Heart left ventricle (tissue), 16 donors: ENCODE results near the gene CEBPA. TPM values are rescaled to one million over a fixed set of nuclear protein-coding genes. Genes with fewer than 3 reads are reported as not detected.
A peak's percentile ranks its signal among the peaks of the same experiment; 100 is the strongest.

ENCODE experiments used
- ATAC-seq, 4 donors: fragments of 200-7000 bp; cut with Tn5 transposase; one replicate each; pipeline ENCODE4 v1.9.1; 2020 to 2022; ENCODE audit warnings: moderate library complexity in 4 of 4, mild to moderate bottlenecking in 3 of 4, moderate number of reproducible peaks in 1 of 4
- DNase-seq, 5 donors: peaks; one replicate each; pipeline ENCODE4 v3.0.0-alpha.2; 2020
- H3K27ac ChIP-seq, 12 donors: fragments of 200-600 bp; sonication (generic) in 4 of 12; one replicate each; pipeline versions ENCODE4 v1.5.0 to v1.8.0; 2016 to 2022; ENCODE audit warnings: mild to moderate bottlenecking in 2 of 12
- H3K27me3 ChIP-seq, 9 donors: fragments of 200-600 bp; sonication (generic) in 2 of 9; one replicate each; pipeline versions ENCODE4 v1.5.1 to v1.8.0; 2016 to 2022; ENCODE audit warnings: mild to moderate bottlenecking in 3 of 9
- H3K36me3 ChIP-seq, 9 donors: fragments of 200-600 bp; sonication (generic) in 2 of 9; one replicate each; pipeline versions ENCODE4 v1.5.0 to v1.8.0; 2018 to 2022; ENCODE audit warnings: mild to moderate bottlenecking in 2 of 9
- H3K4me1 ChIP-seq, 12 donors: fragments of 200-600 bp; sonication (generic) in 4 of 12; one replicate each; pipeline versions ENCODE4 v1.5.0 to v1.8.0; 2016 to 2022; ENCODE audit warnings: mild to moderate bottlenecking in 3 of 12
- H3K4me3 ChIP-seq, 12 donors: fragments of 200-600 bp; sonication (generic) in 4 of 12; one replicate each; pipeline versions ENCODE4 v1.5.0 to v1.8.0; 2017 to 2022; ENCODE audit warnings: mild to moderate bottlenecking in 9 of 12, moderate library complexity in 4 of 12
- H3K9me3 ChIP-seq, 12 donors: fragments of 200-600 bp; sonication (generic) in 4 of 12; one replicate each; pipeline versions ENCODE4 v1.5.0 to v1.8.0; 2016 to 2022; ENCODE audit warnings: mild to moderate bottlenecking in 1 of 12
- CTCF ChIP-seq, 12 donors: fragments of 200-600 bp; sonication (generic) in 4 of 12; IDR thresholded peaks; one replicate each; pipeline versions ENCODE4 v1.5.0 to v1.8.0; 2018 to 2022; ENCODE audit warnings: antibody characterized with exemption in 12 of 12, mild to moderate bottlenecking in 5 of 12
- POLR2A ChIP-seq, 2 donors: fragments of 450-650 bp; IDR thresholded peaks; one replicate each; pipeline ENCODE4 v1.6.1; 2017; ENCODE audit warnings: antibody characterized with exemption in 2 of 2, mild to moderate bottlenecking in 2 of 2, moderate library complexity in 2 of 2
- WGBS, 4 donors: extraction: QIAGEN DNeasy Blood & Tissue Kit in 2 of 4; methylation state at CpG; one replicate each; pipeline versions ENCODE4 v1.1.5 to v1.1.7; 2013 to 2018; 5-methylcytosine and 5-hydroxymethylcytosine counted together
- intact Hi-C, 10 donors: fragments of 100-400 bp; cut with DNase I; formaldehyde crosslinking; loops; one replicate each; pipeline versions ENCODE4 v1.11.1 to v1.14.2; 2022
- polyA plus RNA-seq, 2 donors: library from polyadenylated mRNA; stranded (reverse); fragments of 200-250 nt; gene quantifications; one replicate each; pipeline ENCODE4 v1.2.3, GENCODE V29; 2013
- total RNA-seq, 9 donors: library from RNA; depleted of rRNA in 2 of 9; stranded (reverse); fragments of >200 nt in 2 of 9; fragmentation: NEBNext Ultra II Directional in 3 of 9; extraction: Animal tissue kit (Norgen Biotek cat#: 25700) in 3 of 9; gene quantifications; one replicate each; pipeline versions ENCODE4 v1.1.0 to v1.2.4, GENCODE V29; 2016 to 2023
- donor health status: ischemic (EF 13 %, LVEDD 7.1; RV severe dilation, severe dysfunction).
- donor health status: healthy with polysubstance abuse.
- donor health status: DM: no; HTN: yes; CAD: no.
- donor health status: DM: no; HTN: no; CAD: no.
- donor health status: ischemic (EF 25% LVEDD 6.9; RV normal size, moderate dysfunction).
- donor health status: ischemic (EF 25% LVEDD 5.7; RV mildly dilated, moderate dysfunction).
- donor health status: healthy.
- donor health status: DM: yes; HTN: yes; CAD: no.
- donor health status: ischemic (EF 35%, LVEDD 5.7; RV mildly dilated, moderate dysfunction).
- donor health status: nonischemic (EF 11% LVEDD 7.7; RV severe dilation, severe dysfunction).
- donor health status: DM: yes; HTN: yes; CAD: no.
- donor health status: PGD.
- donor health status: ischemic (EF 29% LVEDD 5.4; RV normal size, mild dysfunction).
- donor health status: nonischemic (EF 23%, LVEDD 6.1; RV moderate dilation, normal function).

The CEBPA gene
- total and polyA plus RNA-seq, 11 donors = 0.69 to 40.1 (median 2.5) TPM

DNA sequence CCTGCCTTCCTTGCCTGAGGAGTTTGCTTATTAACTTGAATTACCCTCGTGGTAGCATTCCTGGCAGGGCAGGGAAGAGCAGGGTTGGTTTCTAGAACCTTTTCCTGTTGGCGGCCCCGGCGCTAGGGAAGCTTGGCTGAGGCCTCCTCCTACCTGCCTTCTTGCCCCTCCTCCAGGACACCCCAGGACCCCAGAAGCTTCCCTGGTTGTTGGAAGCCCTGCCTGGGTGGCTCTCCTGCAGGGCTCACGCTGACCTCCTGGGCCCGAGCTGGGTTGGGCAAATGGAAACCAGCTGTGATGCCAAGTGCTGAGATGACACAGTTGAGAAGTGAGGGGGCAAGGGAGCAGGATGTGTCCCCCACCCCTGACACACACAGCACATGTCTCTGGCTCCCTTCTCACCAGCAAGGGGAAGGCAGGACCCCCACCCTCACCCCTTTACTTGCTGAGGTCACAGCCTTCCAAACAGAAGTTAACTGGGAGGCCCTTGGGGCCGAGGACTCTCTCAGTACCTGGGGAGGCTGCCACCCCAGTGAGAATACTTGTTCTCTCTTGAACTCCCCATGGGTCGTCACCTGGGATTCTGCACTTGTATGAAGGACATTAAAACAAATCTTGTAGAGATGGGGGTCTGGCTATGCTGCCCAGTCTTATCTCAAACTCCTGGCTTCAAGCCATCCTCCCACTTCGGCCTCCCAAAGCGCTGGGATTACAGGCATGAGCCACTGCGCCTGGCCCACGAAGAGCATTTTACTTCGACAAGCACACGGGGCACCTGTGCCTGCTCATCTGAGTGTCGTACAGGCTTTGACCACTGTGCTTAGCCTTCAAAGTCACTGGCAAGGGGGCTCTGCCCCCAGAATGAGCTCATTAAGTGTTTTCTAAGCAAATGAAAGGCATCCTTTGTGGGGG lies 10.5 kb downstream of the CEBPA start:
- no peak for TF ChIP-seq CTCF (IDR thresholded peaks at IDR 0.05)
- TF ChIP-seq POLR2A (IDR thresholded peaks at IDR 0.05) = no peak
- H3K4me1 ChIP-seq = peaks cover 0 to 26% (median 0%) of the 10 kb centered on the region in 12 donors
- peak in 1 of 5 donors; percentile 17 for DNase-seq
- no peak overlapping the region for H3K4me3 ChIP-seq
- H3K9me3 ChIP-seq = peaks cover 0 to 25% (median 13%) of the 10 kb centered on the region in 12 donors
- H3K36me3 ChIP-seq = no peaks in the 10 kb centered on the region
- ATAC-seq = no peak
- peaks cover 0 to 28% (median 0%) of the 10 kb centered on the region in 9 donors for H3K27me3 ChIP-seq
- H3K27ac ChIP-seq = no peak overlapping the region
- intact Hi-C loops = no loop called here
- WGBS, 4 donors = 81 to 88% (median 85%) methylated on average over 15 of the region's 15 CpGs

GRCh38 chr19:33290956-33291622 lies 11.2 kb downstream of the CEBPA start:
- DNase-seq (peak in 1 of 5 donors; percentile 24), ATAC-seq (no peak)
- Histone ChIP-seq H3K9me3 (peaks cover 0 to 25% (median 13%) of the 10 kb centered on the region in 12 donors), H3K4me3 (no peak overlapping the region), H3K27ac (no peak overlapping the region), H3K27me3 (peaks cover 0 to 28% (median 0%) of the 10 kb centered on the region in 9 donors), H3K36me3 (no peaks in the 10 kb centered on the region), H3K4me1 (peaks cover 0 to 34% (median 0%) of the 10 kb centered on the region in 12 donors)
- intact Hi-C loops = no loop called here
- TF ChIP-seq CTCF (IDR thresholded peaks at IDR 0.05) (no peak), POLR2A (IDR thresholded peaks at IDR 0.05) (no peak)
- 77 to 81% (median 79%) methylated on average over 10 to 14 of the region's 14 CpGs for WGBS, 4 donors

GRCh38 chr19:33290082-33290815 lies 12.1 kb downstream of the CEBPA start:
- H3K36me3 ChIP-seq = no peaks in the 10 kb centered on the region
- TF ChIP-seq CTCF (IDR thresholded peaks at IDR 0.05) (no peak), POLR2A (IDR thresholded peaks at IDR 0.05) (no peak)
- 83 to 92% (median 87%) methylated on average over 6 to 11 of the region's 11 CpGs for WGBS, 4 donors
- ATAC-seq (no peak), DNase-seq (peak in 1 of 5 donors; percentile 23)
- intact Hi-C loops = no loop called here
- no peak overlapping the region for H3K4me3 ChIP-seq
- peaks cover 0 to 26% (median 0%) of the 10 kb centered on the region in 9 donors for H3K27me3 ChIP-seq
- peaks cover 0 to 43% (median 0%) of the 10 kb centered on the region in 12 donors for H3K4me1 ChIP-seq
- H3K27ac ChIP-seq = no peak overlapping the region
- peaks cover 0 to 25% (median 13%) of the 10 kb centered on the region in 12 donors for H3K9me3 ChIP-seq
